ENCODE measurements around the gene CHIT1. TPM values are rescaled to one million over a fixed set of nuclear protein-coding genes. Genes with fewer than 3 reads are reported as not detected.

CHIT1 gene
- total and polyA plus RNA-seq, 4 donors: 0.56 to 16.4 (median 1.7) TPM

DNA sequence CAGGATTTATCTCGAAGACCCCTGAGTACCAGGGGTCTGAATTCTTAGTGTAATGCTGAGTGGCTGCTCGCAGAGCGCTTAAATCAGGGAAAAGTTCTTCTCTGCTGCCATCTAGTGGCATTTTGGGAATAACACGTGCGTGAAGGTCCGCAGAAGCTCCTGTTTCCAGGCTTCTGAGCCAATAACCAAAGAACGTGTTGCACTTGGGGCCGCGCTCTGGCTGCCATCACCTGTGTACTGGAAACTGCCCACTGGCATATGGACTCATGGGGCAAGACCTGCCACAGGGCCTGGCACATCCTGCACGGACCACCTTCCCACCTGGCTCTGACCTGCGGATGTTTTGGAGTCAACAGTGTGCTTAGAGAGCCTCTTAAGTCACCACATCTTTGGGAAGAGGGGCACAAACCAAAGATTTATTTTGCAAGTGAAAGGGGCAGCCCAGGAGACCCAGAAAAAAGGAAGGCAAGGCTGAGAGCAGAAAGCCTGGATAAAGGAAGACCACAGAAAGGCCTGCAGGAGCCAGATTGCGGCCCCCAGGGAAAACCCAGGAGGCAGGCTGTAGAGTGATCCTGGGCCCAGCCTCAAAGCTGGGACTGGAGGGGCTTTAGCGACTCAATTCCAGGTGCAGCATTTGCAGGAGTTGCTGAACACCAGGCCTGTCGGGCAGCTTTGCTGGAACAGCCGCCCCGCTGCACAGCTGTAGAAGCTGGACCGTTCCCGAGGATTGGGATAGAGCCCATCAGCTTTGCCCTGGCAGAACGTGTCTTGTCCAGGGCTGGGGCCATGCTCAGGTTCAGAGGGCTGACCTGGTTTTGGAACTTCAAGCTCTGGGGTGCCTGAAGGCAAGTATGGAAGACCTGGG, 13.0 kb downstream of the CHIT1 start:
- peak; percentile 71 for ATAC-seq (ENCODE audit: low FRiP score)
- Histone ChIP-seq H3K4me3 (ENCODE audit: low read length in 2 of 2) (no peak overlapping the region), H3K27me3 (ENCODE audit: control insufficient read depth in 1 of 2, insufficient read depth in 2 of 2, low read length in 1 of 2) (no peaks in the 10 kb centered on the region), H3K36me3 (ENCODE audit: control insufficient read depth in 1 of 2, insufficient read depth in 2 of 2, low read length in 1 of 2) (no peaks in the 10 kb centered on the region), H3K4me1 (ENCODE audit: control insufficient read depth in 1 of 2, insufficient read depth in 2 of 2, low read length in 2 of 2) (no peaks in the 10 kb centered on the region), H3K9me3 (ENCODE audit: control insufficient read depth, low read length) (no peaks in the 10 kb centered on the region), H3K27ac (ENCODE audit: low read depth in 1 of 2, low read length in 2 of 2) (no peak overlapping the region)
- intact Hi-C loops (cut with DNase I): loop anchor here (1.0 to 10.0 kb wide), 5 partner anchors 52 to 178 kb away; no protein-coding TSS in a partner anchor
- no peak for DNase-seq
- WGBS, 2 donors: 33 to 36% methylated on average over 19 of the region's 19 CpGs

DNA sequence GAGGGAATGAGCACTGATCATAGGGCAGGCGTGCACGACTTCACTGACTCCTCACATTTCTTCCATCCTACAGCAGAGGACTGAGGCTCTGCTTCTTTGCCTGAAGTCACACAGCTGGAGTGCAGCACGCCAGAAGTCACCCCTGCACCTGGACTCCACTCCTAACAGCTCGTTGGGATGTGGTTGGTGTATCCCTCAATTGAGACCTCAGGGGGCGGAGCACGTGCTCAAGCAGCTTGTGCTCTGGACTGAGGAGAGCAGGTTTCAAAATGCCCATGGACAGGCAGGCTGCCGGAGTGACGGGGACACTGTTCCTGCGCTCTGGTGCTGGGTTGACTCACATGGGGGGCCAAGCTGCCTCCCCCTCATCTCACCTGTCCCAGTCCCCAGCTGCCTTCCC, 13.9 kb downstream of the CHIT1 start:
- DNase-seq (no peak), ATAC-seq (ENCODE audit: low FRiP score) (no peak)
- Histone ChIP-seq H3K9me3 (ENCODE audit: control insufficient read depth, low read length) (no peaks in the 10 kb centered on the region), H3K4me1 (ENCODE audit: control insufficient read depth in 1 of 2, insufficient read depth in 2 of 2, low read length in 2 of 2) (no peaks in the 10 kb centered on the region), H3K27me3 (ENCODE audit: control insufficient read depth in 1 of 2, insufficient read depth in 2 of 2, low read length in 1 of 2) (no peaks in the 10 kb centered on the region), H3K27ac (ENCODE audit: low read depth in 1 of 2, low read length in 2 of 2) (no peak overlapping the region), H3K36me3 (ENCODE audit: control insufficient read depth in 1 of 2, insufficient read depth in 2 of 2, low read length in 1 of 2) (no peaks in the 10 kb centered on the region), H3K4me3 (ENCODE audit: low read length in 2 of 2) (no peak overlapping the region)
- 60 to 70% methylated on average over 9 of the region's 9 CpGs for WGBS, 2 donors
- intact Hi-C loops (cut with DNase I): loop anchor here (5.0 to 10.0 kb wide), 2 partner anchors 51 to 98 kb away; no protein-coding TSS in a partner anchor

DNA sequence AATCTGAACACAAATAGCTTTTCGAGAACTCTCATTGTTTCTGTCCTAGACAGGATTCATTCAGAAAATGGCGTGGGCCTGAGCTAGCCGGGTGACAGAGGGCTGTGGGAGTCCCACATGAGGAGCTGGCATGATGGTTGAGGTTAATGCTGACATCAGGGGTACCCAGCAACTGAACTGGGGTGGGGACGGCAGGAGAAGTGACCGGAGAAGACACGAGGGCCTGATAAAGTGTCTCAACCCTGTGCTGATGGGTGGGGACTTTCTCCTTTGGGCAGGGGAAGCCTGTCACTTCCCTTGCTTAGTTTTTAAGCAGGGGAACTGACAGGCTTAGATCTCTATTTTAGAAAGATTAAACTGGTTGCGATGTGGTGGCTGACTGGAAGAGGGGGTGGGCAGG, 14.6 kb downstream of the CHIT1 start:
- Histone ChIP-seq H3K36me3 (ENCODE audit: control insufficient read depth in 1 of 2, insufficient read depth in 2 of 2, low read length in 1 of 2) (no peaks in the 10 kb centered on the region), H3K27ac (ENCODE audit: low read depth in 1 of 2, low read length in 2 of 2) (no peak overlapping the region), H3K4me1 (ENCODE audit: control insufficient read depth in 1 of 2, insufficient read depth in 2 of 2, low read length in 2 of 2) (no peaks in the 10 kb centered on the region), H3K27me3 (ENCODE audit: control insufficient read depth in 1 of 2, insufficient read depth in 2 of 2, low read length in 1 of 2) (no peaks in the 10 kb centered on the region), H3K9me3 (ENCODE audit: control insufficient read depth, low read length) (no peaks in the 10 kb centered on the region), H3K4me3 (ENCODE audit: low read length in 2 of 2) (no peak overlapping the region)
- DNase-seq: no peak
- intact Hi-C loops (cut with DNase I): loop anchor here (5.0 to 10.0 kb wide), 2 partner anchors 50 to 98 kb away; no protein-coding TSS in a partner anchor
- 82 to 86% methylated on average over 7 of the region's 7 CpGs for WGBS, 2 donors
- no peak for ATAC-seq (ENCODE audit: low FRiP score)

DNA sequence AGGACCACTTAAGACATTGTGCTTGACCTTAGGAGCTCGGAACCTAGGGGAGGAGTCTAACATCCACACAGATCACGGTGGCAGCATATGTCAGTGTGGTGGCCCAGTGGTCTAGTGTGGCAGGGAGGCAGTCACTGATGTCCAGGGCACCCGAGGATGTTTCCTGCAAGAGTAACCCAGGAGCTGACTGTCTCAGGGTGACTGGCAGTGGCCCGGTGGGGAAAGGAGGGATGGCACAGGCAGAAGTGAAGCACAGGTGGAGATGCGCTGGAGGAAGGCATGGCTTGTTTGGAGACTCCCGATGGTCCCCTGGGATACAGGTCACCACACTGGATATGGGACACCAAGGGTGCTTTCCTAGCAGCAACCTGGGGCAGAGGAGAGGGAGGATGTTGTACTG, 16.3 kb downstream of the CHIT1 start:
- intact Hi-C loops (cut with DNase I): loop anchor here in 1 of 2 donors (10.0 kb wide), 1 partner anchor 48 kb away; no protein-coding TSS in a partner anchor
- H3K27me3 ChIP-seq (ENCODE audit: control insufficient read depth in 1 of 2, insufficient read depth in 2 of 2, low read length in 1 of 2): no peaks in the 10 kb centered on the region
- WGBS, 2 donors: 81 to 86% methylated on average over 6 of the region's 6 CpGs
- H3K4me3 ChIP-seq (ENCODE audit: low read length in 2 of 2): no peak overlapping the region
- H3K9me3 ChIP-seq (ENCODE audit: control insufficient read depth, low read length): no peaks in the 10 kb centered on the region
- H3K4me1 ChIP-seq (ENCODE audit: control insufficient read depth in 1 of 2, insufficient read depth in 2 of 2, low read length in 2 of 2): no peaks in the 10 kb centered on the region
- ATAC-seq (ENCODE audit: low FRiP score): no peak
- no peak for DNase-seq
- H3K27ac ChIP-seq (ENCODE audit: low read depth in 1 of 2, low read length in 2 of 2): no peak overlapping the region
- H3K36me3 ChIP-seq (ENCODE audit: control insufficient read depth in 1 of 2, insufficient read depth in 2 of 2, low read length in 1 of 2): no peaks in the 10 kb centered on the region

DNA sequence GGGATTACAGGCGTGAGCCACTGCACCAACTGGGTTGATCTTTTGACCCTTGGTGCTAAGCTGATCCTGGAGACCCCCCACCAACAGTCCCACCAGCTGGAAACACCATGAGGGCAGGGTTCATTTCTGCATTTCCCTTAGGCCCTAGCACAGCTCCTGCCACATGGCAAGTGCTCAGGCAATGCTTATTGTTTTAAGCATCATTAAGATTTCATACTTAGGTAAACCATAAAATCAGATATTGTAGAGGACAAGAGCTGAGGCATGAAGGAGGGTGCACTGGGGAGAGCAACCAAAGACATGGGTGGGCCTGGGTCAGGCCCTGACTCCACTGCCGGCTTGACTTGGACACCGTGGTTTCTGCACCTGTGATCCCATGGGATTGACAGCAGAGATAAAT, 17.7 kb downstream of the CHIT1 start:
- H3K9me3 ChIP-seq (ENCODE audit: control insufficient read depth, low read length): no peaks in the 10 kb centered on the region
- WGBS, 2 donors: 92 to 93% methylated on average over 3 of the region's 3 CpGs
- H3K36me3 ChIP-seq (ENCODE audit: control insufficient read depth in 1 of 2, insufficient read depth in 2 of 2, low read length in 1 of 2): no peaks in the 10 kb centered on the region
- intact Hi-C loops (cut with DNase I): loop anchor here in 1 of 2 donors (10.0 kb wide), 1 partner anchor 47 kb away; no protein-coding TSS in a partner anchor
- DNase-seq (no peak), ATAC-seq (ENCODE audit: low FRiP score) (no peak)
- no peak overlapping the region for H3K27ac ChIP-seq (ENCODE audit: low read depth in 1 of 2, low read length in 2 of 2)
- no peaks in the 10 kb centered on the region for H3K27me3 ChIP-seq (ENCODE audit: control insufficient read depth in 1 of 2, insufficient read depth in 2 of 2, low read length in 1 of 2)
- H3K4me3 ChIP-seq (ENCODE audit: low read length in 2 of 2): no peak overlapping the region
- no peaks in the 10 kb centered on the region for H3K4me1 ChIP-seq (ENCODE audit: control insufficient read depth in 1 of 2, insufficient read depth in 2 of 2, low read length in 2 of 2)

DNA sequence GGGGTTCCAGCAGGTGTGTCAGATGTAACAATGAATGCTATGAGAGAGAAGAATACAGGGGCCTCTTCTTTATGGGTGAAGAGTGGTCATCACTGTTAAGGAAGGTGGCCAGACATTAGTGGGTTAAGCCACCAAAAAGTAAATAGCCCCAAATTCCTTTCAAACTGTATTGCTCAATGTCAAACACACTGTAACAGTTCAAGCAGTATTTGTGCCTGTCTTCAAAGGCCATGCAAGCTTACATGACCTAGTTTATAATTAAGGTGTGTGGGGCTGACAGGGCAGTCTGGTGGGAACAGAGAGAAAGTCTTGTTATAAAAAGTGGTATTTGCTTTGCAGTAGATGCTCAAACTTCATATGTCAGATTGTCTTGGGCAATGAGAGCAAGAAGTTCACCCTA, 18.5 kb downstream of the CHIT1 start:
- Histone ChIP-seq H3K27me3 (ENCODE audit: control insufficient read depth in 1 of 2, insufficient read depth in 2 of 2, low read length in 1 of 2) (no peaks in the 10 kb centered on the region), H3K4me3 (ENCODE audit: low read length in 2 of 2) (no peak overlapping the region), H3K36me3 (ENCODE audit: control insufficient read depth in 1 of 2, insufficient read depth in 2 of 2, low read length in 1 of 2) (no peaks in the 10 kb centered on the region), H3K27ac (ENCODE audit: low read depth in 1 of 2, low read length in 2 of 2) (no peak overlapping the region), H3K9me3 (ENCODE audit: control insufficient read depth, low read length) (no peaks in the 10 kb centered on the region), H3K4me1 (ENCODE audit: control insufficient read depth in 1 of 2, insufficient read depth in 2 of 2, low read length in 2 of 2) (no peaks in the 10 kb centered on the region)
- ATAC-seq (ENCODE audit: low FRiP score) (no peak), DNase-seq (no peak)
- intact Hi-C loops (cut with DNase I): loop anchor here in 1 of 2 donors (10.0 kb wide), 1 partner anchor 46 kb away; no protein-coding TSS in a partner anchor

DNA sequence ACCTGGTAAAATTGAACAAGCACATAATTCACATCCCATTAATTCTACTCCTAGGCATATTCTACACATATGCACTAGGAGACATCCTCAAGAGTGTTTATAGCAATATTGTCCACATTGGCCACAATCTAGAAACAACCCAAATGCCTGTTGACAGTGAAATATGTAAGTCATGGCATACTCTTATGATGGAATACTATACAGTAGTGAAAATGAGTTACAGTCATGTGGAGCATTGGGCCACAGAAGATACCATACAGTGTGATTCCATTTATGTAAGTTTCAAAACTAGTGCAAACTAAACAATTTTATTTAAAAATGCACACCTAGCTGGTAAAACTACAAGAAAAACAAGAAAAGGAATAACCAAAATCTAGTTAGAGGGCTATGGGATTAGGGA, 19.1 kb downstream of the CHIT1 start:
- ATAC-seq (ENCODE audit: low FRiP score) (no peak), DNase-seq (no peak)
- no peaks in the 10 kb centered on the region for H3K36me3 ChIP-seq (ENCODE audit: control insufficient read depth in 1 of 2, insufficient read depth in 2 of 2, low read length in 1 of 2)
- no peak overlapping the region for H3K27ac ChIP-seq (ENCODE audit: low read depth in 1 of 2, low read length in 2 of 2)
- H3K9me3 ChIP-seq (ENCODE audit: control insufficient read depth, low read length): no peaks in the 10 kb centered on the region
- no peak overlapping the region for H3K4me3 ChIP-seq (ENCODE audit: low read length in 2 of 2)
- intact Hi-C loops (cut with DNase I): loop anchor here in 1 of 2 donors (10.0 kb wide), 1 partner anchor 46 kb away; no protein-coding TSS in a partner anchor
- no peaks in the 10 kb centered on the region for H3K27me3 ChIP-seq (ENCODE audit: control insufficient read depth in 1 of 2, insufficient read depth in 2 of 2, low read length in 1 of 2)
- no peaks in the 10 kb centered on the region for H3K4me1 ChIP-seq (ENCODE audit: control insufficient read depth in 1 of 2, insufficient read depth in 2 of 2, low read length in 2 of 2)

DNA sequence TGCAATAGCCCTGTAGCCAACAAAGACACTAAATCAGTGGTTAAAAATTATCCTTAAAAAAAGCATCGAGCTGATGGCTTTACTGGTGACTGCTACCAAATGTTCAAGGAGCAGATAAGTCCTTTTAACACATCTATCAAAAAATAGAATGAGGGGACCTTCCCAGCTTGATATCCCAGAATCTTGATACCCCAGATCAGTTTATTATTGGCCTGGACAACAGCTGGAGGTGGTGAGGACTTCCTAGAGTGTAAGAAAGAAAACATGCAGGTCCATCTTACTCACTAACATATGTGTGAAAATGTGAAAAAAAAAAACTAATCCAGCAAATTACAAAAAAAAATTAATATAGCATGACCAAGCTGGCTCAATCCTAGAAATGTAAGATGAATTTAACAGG, 21.3 kb downstream of the CHIT1 start:
- Histone ChIP-seq H3K27me3 (ENCODE audit: control insufficient read depth in 1 of 2, insufficient read depth in 2 of 2, low read length in 1 of 2) (no peaks in the 10 kb centered on the region), H3K36me3 (ENCODE audit: control insufficient read depth in 1 of 2, insufficient read depth in 2 of 2, low read length in 1 of 2) (no peaks in the 10 kb centered on the region), H3K4me3 (ENCODE audit: low read length in 2 of 2) (no peak overlapping the region), H3K9me3 (ENCODE audit: control insufficient read depth, low read length) (no peaks in the 10 kb centered on the region), H3K27ac (ENCODE audit: low read depth in 1 of 2, low read length in 2 of 2) (no peak overlapping the region), H3K4me1 (ENCODE audit: control insufficient read depth in 1 of 2, insufficient read depth in 2 of 2, low read length in 2 of 2) (no peaks in the 10 kb centered on the region)
- DNase-seq (no peak), ATAC-seq (ENCODE audit: low FRiP score) (no peak)
- intact Hi-C loops (cut with DNase I): no loop called here
- 77 to 84% methylated on average over 1 of the region's 1 CpG for WGBS, 2 donors

DNA sequence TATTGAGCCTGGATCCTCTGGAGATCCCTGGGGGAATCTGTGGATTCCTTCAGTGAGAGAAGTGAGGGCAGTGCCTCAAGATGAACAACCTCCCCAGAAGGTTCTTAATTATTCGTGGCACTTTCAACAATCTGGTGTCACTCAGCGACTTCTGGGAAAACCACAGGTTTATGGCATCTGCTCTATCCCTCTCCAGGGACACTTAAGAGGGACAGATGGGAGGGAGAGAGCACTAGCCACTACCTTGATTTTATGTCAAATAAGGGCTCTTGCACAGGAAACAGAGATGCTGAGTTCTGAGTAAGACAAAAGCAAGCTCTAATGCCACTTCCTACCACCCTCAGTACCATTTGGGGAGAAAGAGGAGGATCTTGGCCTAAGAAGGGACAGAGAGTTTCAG, 21.7 kb downstream of the CHIT1 start:
- no peak for DNase-seq
- H3K4me1 ChIP-seq (ENCODE audit: control insufficient read depth in 1 of 2, insufficient read depth in 2 of 2, low read length in 2 of 2): no peaks in the 10 kb centered on the region
- no peak for ATAC-seq (ENCODE audit: low FRiP score)
- no peaks in the 10 kb centered on the region for H3K27me3 ChIP-seq (ENCODE audit: control insufficient read depth in 1 of 2, insufficient read depth in 2 of 2, low read length in 1 of 2)
- intact Hi-C loops (cut with DNase I): no loop called here
- 56 to 71% methylated on average over 2 of the region's 2 CpGs for WGBS, 2 donors
- H3K27ac ChIP-seq (ENCODE audit: low read depth in 1 of 2, low read length in 2 of 2): no peak overlapping the region
- H3K36me3 ChIP-seq (ENCODE audit: control insufficient read depth in 1 of 2, insufficient read depth in 2 of 2, low read length in 1 of 2): no peaks in the 10 kb centered on the region
- no peaks in the 10 kb centered on the region for H3K9me3 ChIP-seq (ENCODE audit: control insufficient read depth, low read length)
- H3K4me3 ChIP-seq (ENCODE audit: low read length in 2 of 2): no peak overlapping the region

Measured in aorta (tissue), 5 donors.